Hepatocyte (in vitro differentiated cells): ENCODE data around the gene RPAIN.

Source experiments
- EZH2phosphoT487 ChIP-seq: fragments of 200-600 bp; sonication (generic); IDR thresholded peaks from one replicate; pipeline ENCODE4 v1.6.1; 2018; ENCODE audit warnings: antibody characterized with exemption, mild to moderate bottlenecking, low read depth, moderate library complexity; ENCODE audit not compliant: unreplicated experiment, severe bottlenecking
- TF ChIP-seq, protein P1 (sequence below): fragments of 200-600 bp; sonication (generic); IDR thresholded peaks from 2 replicates; pipeline ENCODE4 v1.5.1; 2016; ENCODE audit warnings: antibody characterized with exemption, mild to moderate bottlenecking; ENCODE audit not compliant: poor library complexity

- TF ChIP-seq, protein P1, sequence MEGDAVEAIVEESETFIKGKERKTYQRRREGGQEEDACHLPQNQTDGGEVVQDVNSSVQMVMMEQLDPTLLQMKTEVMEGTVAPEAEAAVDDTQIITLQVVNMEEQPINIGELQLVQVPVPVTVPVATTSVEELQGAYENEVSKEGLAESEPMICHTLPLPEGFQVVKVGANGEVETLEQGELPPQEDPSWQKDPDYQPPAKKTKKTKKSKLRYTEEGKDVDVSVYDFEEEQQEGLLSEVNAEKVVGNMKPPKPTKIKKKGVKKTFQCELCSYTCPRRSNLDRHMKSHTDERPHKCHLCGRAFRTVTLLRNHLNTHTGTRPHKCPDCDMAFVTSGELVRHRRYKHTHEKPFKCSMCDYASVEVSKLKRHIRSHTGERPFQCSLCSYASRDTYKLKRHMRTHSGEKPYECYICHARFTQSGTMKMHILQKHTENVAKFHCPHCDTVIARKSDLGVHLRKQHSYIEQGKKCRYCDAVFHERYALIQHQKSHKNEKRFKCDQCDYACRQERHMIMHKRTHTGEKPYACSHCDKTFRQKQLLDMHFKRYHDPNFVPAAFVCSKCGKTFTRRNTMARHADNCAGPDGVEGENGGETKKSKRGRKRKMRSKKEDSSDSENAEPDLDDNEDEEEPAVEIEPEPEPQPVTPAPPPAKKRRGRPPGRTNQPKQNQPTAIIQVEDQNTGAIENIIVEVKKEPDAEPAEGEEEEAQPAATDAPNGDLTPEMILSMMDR = no peak
- no peak for TF ChIP-seq EZH2phosphoT487
These were observed at the start of gene RPAIN for GRCh38 chr17:5419959-5420653.
